Esophagus squamous epithelium (tissue), 5 donors: ENCODE data around the gene C5orf15. TPM values are rescaled to one million over a fixed set of nuclear protein-coding genes. Genes with fewer than 3 reads are reported as not detected.

Experiments used
- DNase-seq: peaks from one replicate; lab custom pipeline; 2025; lab: John Stamatoyannopoulos, UW
- H3K27ac ChIP-seq, 4 donors: fragments of 200-600 bp; sonication (generic); one replicate each; pipeline ENCODE4 v1.5.1; 2016 to 2019; ENCODE audit warnings: mild to moderate bottlenecking in 1 of 4
- H3K27me3 ChIP-seq, 4 donors: fragments of 200-600 bp; sonication (generic); 1 replicate in 3 of 4; 2 replicates in 1 of 4; pipeline versions ENCODE4 v1.5.1 to v1.6.0; 2017 to 2021; ENCODE audit warnings: antibody characterized with exemption in 1 of 4
- H3K36me3 ChIP-seq, 3 donors: fragments of 200-600 bp; sonication (generic); one replicate each; pipeline ENCODE4 v1.5.1; 2016 to 2019
- H3K4me1 ChIP-seq, 3 donors: fragments of 200-600 bp; sonication (generic); one replicate each; pipeline ENCODE4 v1.5.1; 2017 to 2019
- H3K4me3 ChIP-seq, 4 donors: fragments of 200-600 bp; sonication (generic); 1 replicate in 3 of 4; 2 replicates in 1 of 4; pipeline ENCODE4 v1.5.1; 2016 to 2019; ENCODE audit warnings: mild to moderate bottlenecking in 2 of 4, moderate library complexity in 1 of 4
- H3K9me3 ChIP-seq, 3 donors: fragments of 200-600 bp; sonication (generic); one replicate each; pipeline ENCODE4 v1.5.1; 2016 to 2019
- CTCF ChIP-seq, 6 experiments: fragments of 450-650 bp in 4 of 6; fragments of 200-600 bp in 2 of 6; sonication (generic) in 2 of 6; IDR thresholded peaks; one replicate each; pipeline ENCODE4 v1.5.1; 2016 to 2019; ENCODE audit warnings: antibody characterized with exemption in 6 of 6, mild to moderate bottlenecking in 4 of 6, moderate library complexity in 4 of 6
- POLR2A ChIP-seq, 4 donors: fragments of 450-650 bp; IDR thresholded peaks; one replicate each; pipeline ENCODE4 v1.6.1; 2017; ENCODE audit warnings: antibody characterized with exemption in 4 of 4, mild to moderate bottlenecking in 4 of 4, moderate library complexity in 3 of 4
- WGBS, 2 donors: methylation state at CpG; one replicate each; pipeline ENCODE4 v1.1.5; 2018; 5-methylcytosine and 5-hydroxymethylcytosine counted together
- intact Hi-C: fragments of 100-400 bp; cut with DNase I; formaldehyde crosslinking; loops from one replicate; pipeline ENCODE4 v1.15.0; 2022
- total RNA-seq, 4 donors: library from RNA; depleted of rRNA; stranded (reverse); fragments of >200 nt; gene quantifications; one replicate each; pipeline ENCODE4 v1.1.0, GENCODE V29; 2016
- donor health status: DM: yes; HTN: yes; CAD: no.

The C5orf15 gene
- total RNA-seq, 4 donors from 2014 or later = 16.5 to 38.0 (median 22.0) TPM

GRCh38 chr5:133993185-133993936 is 24.9 kb upstream of the C5orf15 start:
- Histone ChIP-seq H3K4me3 (no peak overlapping the region), H3K36me3 (peaks cover 11 to 42% (median 25%) of the 10 kb centered on the region in 3 donors), H3K9me3 (no peaks in the 10 kb centered on the region), H3K27ac (no peak overlapping the region), H3K4me1 (peaks cover 15 to 60% (median 35%) of the 10 kb centered on the region in 3 donors), H3K27me3 (no peaks in the 10 kb centered on the region)
- WGBS, 2 donors = 32 to 43% methylated on average over 2 of the region's 2 CpGs
- TF ChIP-seq CTCF (IDR thresholded peaks at IDR 0.05) (no peak), POLR2A (IDR thresholded peaks at IDR 0.05) (no peak)
- no peak for DNase-seq
- intact Hi-C loops = no loop called here

- Histone ChIP-seq H3K27ac (no peak overlapping the region), H3K4me1 (peaks cover 15 to 56% (median 35%) of the 10 kb centered on the region in 3 donors)
Measured at GRCh38 chr5:133992429-133993155, 24.2 kb upstream of the C5orf15 start.

GRCh38 chr5:133991171-133991910 is 22.9 kb upstream of the C5orf15 start:
- intact Hi-C loops = no loop called here
- H3K4me3 ChIP-seq = no peak overlapping the region
- DNase-seq = no peak
- TF ChIP-seq POLR2A (IDR thresholded peaks at IDR 0.05) = no peak
- TF ChIP-seq CTCF (IDR thresholded peaks at IDR 0.05) = no peak
- H3K9me3 ChIP-seq = no peaks in the 10 kb centered on the region
- no peak overlapping the region for H3K27ac ChIP-seq
- WGBS, 2 donors = 95 to 96% methylated on average over 5 of the region's 5 CpGs
- peaks cover 11 to 62% (median 26%) of the 10 kb centered on the region in 3 donors for H3K36me3 ChIP-seq
- H3K27me3 ChIP-seq = no peaks in the 10 kb centered on the region
- H3K4me1 ChIP-seq = peaks cover 8 to 43% (median 29%) of the 10 kb centered on the region in 3 donors

More at GRCh38 chr5:133992429-133993155, 24.2 kb upstream of the C5orf15 start:
- WGBS, 2 donors = 51 to 83% methylated on average over 2 to 5 of the region's 8 CpGs
- H3K27me3 ChIP-seq = no peaks in the 10 kb centered on the region
- no peaks in the 10 kb centered on the region for H3K9me3 ChIP-seq
- TF ChIP-seq POLR2A (IDR thresholded peaks at IDR 0.05) (no peak), CTCF (IDR thresholded peaks at IDR 0.05) (no peak)
- intact Hi-C loops = no loop called here
- DNase-seq = no peak
- peaks cover 11 to 49% (median 26%) of the 10 kb centered on the region in 3 donors for H3K36me3 ChIP-seq
- no peak overlapping the region for H3K4me3 ChIP-seq

- intact Hi-C loops = no loop called here
- no peaks in the 10 kb centered on the region for H3K27me3 ChIP-seq
- H3K36me3 ChIP-seq = peaks cover 11 to 71% (median 26%) of the 10 kb centered on the region in 3 donors
- peaks cover 3 to 39% (median 20%) of the 10 kb centered on the region in 3 donors for H3K4me1 ChIP-seq
- H3K9me3 ChIP-seq = no peaks in the 10 kb centered on the region
- no peak for DNase-seq
- no peak overlapping the region for H3K4me3 ChIP-seq
- TF ChIP-seq POLR2A (IDR thresholded peaks at IDR 0.05) (no peak), CTCF (IDR thresholded peaks at IDR 0.05) (no peak)
- H3K27ac ChIP-seq = no peak overlapping the region
- 74 to 82% methylated on average over 6 of the region's 6 CpGs for WGBS, 2 donors
Measured at GRCh38 chr5:133990396-133990795, 22.0 kb upstream of the C5orf15 start.
